GM12878 (cell line): ENCODE results near the gene ERVMER34-1. TPM values are rescaled to one million over a fixed set of nuclear protein-coding genes. Genes with fewer than 3 reads are reported as not detected.

ENCODE experiments used
- ATAC-seq: fragments of 200-7000 bp; cut with Tn5 transposase; 3 replicates; pipeline ENCODE4 v1.9.1; 2020; ENCODE audit warnings: mild to moderate bottlenecking, moderate library complexity
- BruUV-seq: library from RNA; stranded (reverse); fragments of 400-500 nt; replicated peaks from 2 replicates; lab custom pipeline; 2021; lab: Mats Ljungman, UMichigan
- CTCF ChIA-PET: fragments of 300-600 bp; sonication (Branson Sonifier 250); formaldehyde crosslinking; extraction: SDS; loops from one replicate; lab custom pipeline; 2021; ENCODE audit warnings: inconsistent platforms; lab: Yijun Ruan, JAX
- POLR2A ChIA-PET: fragments of 350-600 bp; formaldehyde crosslinking; extraction: SDS; loops from one replicate; lab custom pipeline; 2021; ENCODE audit warnings: inconsistent platforms; lab: Charles Lee
- RAD21 ChIA-PET: fragments of 300-600 bp; sonication (Branson Sonifier 250); formaldehyde crosslinking; loops from one replicate; lab custom pipeline; 2023; ENCODE audit warnings: antibody characterized with exemption; ENCODE audit not compliant: unreplicated experiment; lab: Charles Lee
- SMC1A ChIA-PET: fragments of 300-600 bp; sonication (Branson Sonifier 250); formaldehyde crosslinking; loops from one replicate; lab custom pipeline; 2023; ENCODE audit not compliant: unreplicated experiment, uncharacterized antibody; lab: Charles Lee
- DNase-seq: peaks from one replicate; pipeline ENCODE4 v3.0.0-alpha.2; 2011; ENCODE audit warnings: low read depth, low spot score
- FAIRE-seq: peaks from 3 replicates; lab custom pipeline; 2011; peaks lifted over from hg19 to GRCh38; lab: Jason Lieb, UNC
- H2AFZ ChIP-seq: 2 replicates; pipeline ENCODE4 v1.6.0; 2011; ENCODE audit warnings: low read depth, low read length, control low read depth; ENCODE audit not compliant: control insufficient read depth
- H3K27ac ChIP-seq: 2 replicates; pipeline ENCODE4 v1.5.1; 2011; ENCODE audit warnings: control low read depth; ENCODE audit not compliant: control insufficient read depth, insufficient read depth
- H3K27me3 ChIP-seq, 2 experiments: replicated peaks in 1 of 2; 2 replicates each; pipeline versions ENCODE4 v1.6.0 to v1.6.1; 2011; ENCODE audit warnings: low read length in 1 of 2; ENCODE audit not compliant: control insufficient read depth in 2 of 2, insufficient read depth in 2 of 2
- H3K36me3 ChIP-seq, 2 experiments: 2 replicates each; pipeline ENCODE4 v1.5.1; 2011; ENCODE audit warnings: low read length in 1 of 2; ENCODE audit not compliant: control insufficient read depth in 2 of 2, insufficient read depth in 2 of 2
- H3K4me1 ChIP-seq: 2 replicates; pipeline ENCODE4 v1.6.1; 2011; ENCODE audit warnings: mild to moderate bottlenecking, low read length, moderate library complexity, mixed read lengths; ENCODE audit not compliant: control insufficient read depth, insufficient read depth
- H3K4me2 ChIP-seq: 2 replicates; pipeline ENCODE4 v1.6.0; 2011; ENCODE audit warnings: control low read depth; ENCODE audit not compliant: control insufficient read depth, insufficient read depth
- H3K4me3 ChIP-seq: fragments of 200-600 bp; sonication (generic); 2 replicates; pipeline ENCODE4 v1.5.1; 2016
- H3K79me2 ChIP-seq: 2 replicates; pipeline ENCODE4 v1.6.0; 2011; ENCODE audit warnings: low read length; ENCODE audit not compliant: control insufficient read depth, insufficient read depth
- H3K9ac ChIP-seq: 2 replicates; pipeline ENCODE4 v1.8.0; 2011; ENCODE audit warnings: low read length, control low read depth, mixed read lengths; ENCODE audit not compliant: control insufficient read depth, insufficient read depth
- H3K9me3 ChIP-seq: replicated peaks from 3 replicates; pipeline ENCODE4 v1.5.1; 2011; ENCODE audit warnings: mild to moderate bottlenecking, low read length; ENCODE audit not compliant: control insufficient read depth, insufficient read depth
- H4K20me1 ChIP-seq: 2 replicates; pipeline ENCODE4 v1.6.0; 2011; ENCODE audit not compliant: control insufficient read depth, insufficient read depth
- CHD2 ChIP-seq: IDR thresholded peaks from 2 replicates; pipeline ENCODE4 v1.6.1; 2011; ENCODE audit warnings: low read depth, low read length, improper control_type of control experiment, borderline replicate concordance
- FOS ChIP-seq: IDR thresholded peaks from 3 replicates; pipeline ENCODE4 v1.6.1; 2011; ENCODE audit warnings: borderline replicate concordance; ENCODE audit not compliant: insufficient read length; ENCODE audit errors: extremely low read depth
- GATAD2B ChIP-seq: fragments of 450-650 bp; conservative IDR thresholded peaks from 2 replicates; pipeline ENCODE4 v1.6.1; 2017; ENCODE audit warnings: low read depth, mild to moderate bottlenecking, moderate library complexity
- HDAC6 ChIP-seq: fragments of 200-600 bp; sonication (generic); IDR thresholded peaks from one replicate; pipeline ENCODE4 v1.8.0; 2017; ENCODE audit warnings: antibody characterized with exemption; ENCODE audit not compliant: unreplicated experiment
- IRF4 ChIP-seq: IDR thresholded peaks from 2 replicates; pipeline ENCODE4 v1.6.1; 2011; ENCODE audit warnings: low read depth, low read length
- KDM1A ChIP-seq: fragments of 200-600 bp; sonication (generic); IDR thresholded peaks from 2 replicates; pipeline ENCODE4 v1.6.1; 2016; ENCODE audit warnings: borderline replicate concordance
- SMAD5 ChIP-seq: IDR thresholded peaks from 2 replicates; pipeline ENCODE4 v1.6.1; 2016; ENCODE audit warnings: antibody characterized with exemption, low read depth
- WRNIP1 ChIP-seq: IDR thresholded peaks from 2 replicates; pipeline ENCODE4 v1.6.1; 2011; ENCODE audit warnings: low read depth, low read length, improper control_type of control experiment, borderline replicate concordance
- YBX1 ChIP-seq: fragments of 450-650 bp; IDR thresholded peaks from 2 replicates; pipeline ENCODE4 v1.6.1; 2016; ENCODE audit warnings: antibody characterized with exemption
- WGBS: methylation state at CpG from one replicate; pipeline ENCODE4 v1.1.6; 2016; ENCODE audit warnings: low lambda C conversion rate; ENCODE audit not compliant: insufficient replicate concordance, insufficient coverage; ENCODE audit errors: missing lambda C conversion rate; 5-methylcytosine and 5-hydroxymethylcytosine counted together
- in situ Hi-C: fragments of 300-500 bp; cut with MboI; formaldehyde crosslinking; loops from 9 replicates; pipeline ENCODE4 v1.14.3; 2018; ENCODE audit warnings: mixed read lengths
- intact Hi-C: fragments of 100-400 bp; cut with micrococcal nuclease; formaldehyde crosslinking; loops from one replicate; pipeline ENCODE4 v1.14.2; 2022; ENCODE audit not compliant: unreplicated experiment
- polyA plus RNA-seq, 11 experiments: library from polyadenylated mRNA; depleted of rRNA in 4 of 11; unstranded in 6 of 11; stranded (reverse) in 5 of 11; fragments of >200 nt; fragmentation: Nextera tagmentation in 4 of 11; fragmentation: Illumina TruSeq in 1 of 11; extraction: Ambion mirVana in 4 of 11; extraction: Trizol in 1 of 11; gene quantifications; 1 replicate in 1 of 11; 2 replicates in 10 of 11; pipeline versions ENCODE4 v1.2.1 to v1.2.3, GENCODE V29; 2011 to 2016; ENCODE audit warnings: inconsistent platforms in 2 of 11, missing spikeins in 2 of 11, low read depth in 1 of 11
- total RNA-seq, 4 experiments: library from RNA; depleted of rRNA in 3 of 4; stranded (reverse); fragments of >200 nt in 3 of 4; fragmentation: Illumina TruSeq in 1 of 4; extraction: Trizol in 1 of 4; gene quantifications; 2 replicates each; pipeline versions ENCODE4 v1.2.1 to v1.2.3, GENCODE V29; 2013 to 2021
- TF ChIP-seq, protein P1 (sequence below): fragments of 450-650 bp; IDR thresholded peaks from 2 replicates; pipeline ENCODE4 v1.6.1; 2017; ENCODE audit warnings: mild to moderate bottlenecking, moderate library complexity

The ERVMER34-1 gene
- total and polyA plus RNA-seq, 10 of the 15 experiments (the other 5 are each of a cell fraction or from before 2014, with no cell fraction given), result not detected

DNA sequence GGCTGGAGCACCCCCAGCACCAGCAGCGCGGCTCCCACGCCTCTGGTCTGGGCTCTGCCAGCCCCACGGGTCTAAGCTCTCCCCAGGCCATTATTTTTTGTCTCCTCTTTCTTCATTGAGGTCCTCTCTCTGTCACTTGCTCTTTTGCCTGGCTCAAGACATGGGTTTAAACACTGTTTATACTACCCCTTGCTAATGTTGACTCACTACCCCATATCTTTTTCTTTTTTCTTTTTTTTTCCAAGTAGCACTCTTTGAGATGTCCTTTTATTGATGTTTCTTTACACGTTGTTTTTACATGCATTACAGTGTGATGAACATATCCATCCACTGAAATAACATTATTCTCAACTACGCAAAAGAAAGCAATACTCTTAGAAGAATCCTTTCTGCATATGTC is 1.7 kb upstream of the ERVMER34-1 start:
- no peaks in the 10 kb centered on the region for H4K20me1 ChIP-seq
- in situ Hi-C loops, result no loop called here
- H3K4me2 ChIP-seq, result no peak overlapping the region
- H3K4me3 ChIP-seq, result no peak overlapping the region
- H3K4me1 ChIP-seq, result peaks cover 17% of the 10 kb centered on the region
- H2AFZ ChIP-seq, result no peak overlapping the region
- POLR2A ChIA-PET, result no interaction called here
- intact Hi-C loops, result no loop called here
- no peak overlapping the region for H3K9ac ChIP-seq
- H3K79me2 ChIP-seq, result no peaks in the 10 kb centered on the region
- RAD21 ChIA-PET, result no interaction called here
- WGBS, result 48% methylated on average over 6 of the region's 6 CpGs
- CTCF ChIA-PET, result no interaction called here
- ATAC-seq, result no peak
- no peak for FAIRE-seq
- no peaks in the 10 kb centered on the region for H3K36me3 ChIP-seq
- TF ChIP-seq IRF4, result no peak
- no peak for TF ChIP-seq HDAC6
- no peak for TF ChIP-seq WRNIP1
- no peak for TF ChIP-seq KDM1A
- TF ChIP-seq CHD2, result no peak
- no peak for TF ChIP-seq FOS
- TF ChIP-seq GATAD2B, result no peak
- no peak for TF ChIP-seq SMAD5
- TF ChIP-seq YBX1, result no peak
- DNase-seq, result no peak
- SMC1A ChIA-PET, result no interaction called here
- H3K9me3 ChIP-seq, result no peaks in the 10 kb centered on the region; the same call in 2 of the 3 replicates
- peaks cover 7 to 16% of the 10 kb centered on the region in 2 experiments for H3K27me3 ChIP-seq
- H3K27ac ChIP-seq, result no peak overlapping the region
- BruUV-seq, result no TSS peak

DNA sequence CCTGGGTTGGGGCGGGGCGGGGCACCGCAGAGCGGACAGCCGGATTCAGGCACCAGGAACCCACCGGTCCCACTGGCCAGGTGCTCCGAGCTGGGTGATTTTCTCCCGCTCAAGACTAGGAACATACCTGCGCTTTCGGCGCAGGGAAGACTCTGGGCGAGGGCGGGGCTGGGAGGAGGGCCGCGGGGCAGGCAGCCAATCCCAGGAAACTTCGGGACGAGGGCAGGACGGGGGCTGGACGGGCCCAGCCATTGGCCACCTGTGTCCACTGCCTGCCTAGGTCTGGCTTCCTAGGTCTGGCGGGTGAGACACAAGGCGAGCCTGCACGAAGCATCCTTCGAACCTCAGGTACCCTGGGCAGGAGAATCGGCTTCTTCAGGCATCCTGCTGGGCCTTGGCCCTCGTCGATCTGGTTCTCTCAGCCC is 274 bp upstream of the ERVMER34-1 start:
- CTCF ChIA-PET, result no interaction called here
- POLR2A ChIA-PET, result no interaction called here
- whole genome bisulfite sequencing, result 50% methylated on average over 19 of the region's 26 CpGs
- H2AFZ ChIP-seq, result peak overlapping the region; percentile 51
- FAIRE-seq (no peak), ATAC-seq (peak; percentile 39), DNase-seq (no peak)
- peak overlapping the region; percentile 86; the same call in 1 of the 2 replicates for H3K4me2 ChIP-seq
- intact Hi-C loops, result no loop called here
- peaks cover 7 to 16% of the 10 kb centered on the region in 2 experiments for H3K27me3 ChIP-seq
- 0 out of 2 replicates have a peak overlapping the region, but pooled peaks have one; percentile 32 for H3K4me3 ChIP-seq
- no TSS peak for BruUV-seq
- H3K4me1 ChIP-seq, result peaks cover 17% of the 10 kb centered on the region
- no peaks in the 10 kb centered on the region for H3K79me2 ChIP-seq
- no peak overlapping the region for H3K9ac ChIP-seq
- H3K36me3 ChIP-seq, result no peaks in the 10 kb centered on the region
- no peak overlapping the region for H3K27ac ChIP-seq
- in situ Hi-C loops, result no loop called here
- H3K9me3 ChIP-seq, result no peaks in the 10 kb centered on the region; the same call in 2 of the 3 replicates
- SMC1A ChIA-PET, result no interaction called here
- TF ChIP-seq HDAC6, result no peak
- TF ChIP-seq, protein P1, sequence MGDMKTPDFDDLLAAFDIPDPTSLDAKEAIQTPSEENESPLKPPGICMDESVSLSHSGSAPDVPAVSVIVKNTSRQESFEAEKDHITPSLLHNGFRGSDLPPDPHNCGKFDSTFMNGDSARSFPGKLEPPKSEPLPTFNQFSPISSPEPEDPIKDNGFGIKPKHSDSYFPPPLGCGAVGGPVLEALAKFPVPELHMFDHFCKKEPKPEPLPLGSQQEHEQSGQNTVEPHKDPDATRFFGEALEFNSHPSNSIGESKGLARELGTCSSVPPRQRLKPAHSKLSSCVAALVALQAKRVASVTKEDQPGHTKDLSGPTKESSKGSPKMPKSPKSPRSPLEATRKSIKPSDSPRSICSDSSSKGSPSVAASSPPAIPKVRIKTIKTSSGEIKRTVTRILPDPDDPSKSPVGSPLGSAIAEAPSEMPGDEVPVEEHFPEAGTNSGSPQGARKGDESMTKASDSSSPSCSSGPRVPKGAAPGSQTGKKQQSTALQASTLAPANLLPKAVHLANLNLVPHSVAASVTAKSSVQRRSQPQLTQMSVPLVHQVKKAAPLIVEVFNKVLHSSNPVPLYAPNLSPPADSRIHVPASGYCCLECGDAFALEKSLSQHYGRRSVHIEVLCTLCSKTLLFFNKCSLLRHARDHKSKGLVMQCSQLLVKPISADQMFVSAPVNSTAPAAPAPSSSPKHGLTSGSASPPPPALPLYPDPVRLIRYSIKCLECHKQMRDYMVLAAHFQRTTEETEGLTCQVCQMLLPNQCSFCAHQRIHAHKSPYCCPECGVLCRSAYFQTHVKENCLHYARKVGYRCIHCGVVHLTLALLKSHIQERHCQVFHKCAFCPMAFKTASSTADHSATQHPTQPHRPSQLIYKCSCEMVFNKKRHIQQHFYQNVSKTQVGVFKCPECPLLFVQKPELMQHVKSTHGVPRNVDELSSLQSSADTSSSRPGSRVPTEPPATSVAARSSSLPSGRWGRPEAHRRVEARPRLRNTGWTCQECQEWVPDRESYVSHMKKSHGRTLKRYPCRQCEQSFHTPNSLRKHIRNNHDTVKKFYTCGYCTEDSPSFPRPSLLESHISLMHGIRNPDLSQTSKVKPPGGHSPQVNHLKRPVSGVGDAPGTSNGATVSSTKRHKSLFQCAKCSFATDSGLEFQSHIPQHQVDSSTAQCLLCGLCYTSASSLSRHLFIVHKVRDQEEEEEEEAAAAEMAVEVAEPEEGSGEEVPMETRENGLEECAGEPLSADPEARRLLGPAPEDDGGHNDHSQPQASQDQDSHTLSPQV, result no peak
- no peaks in the 10 kb centered on the region for H4K20me1 ChIP-seq
- RAD21 ChIA-PET, result no interaction called here
